ENCODE results near the gene ATG3.
"Not testable (repeated sequence)": the region's sequence is repeated elsewhere in the genome, so short reads cannot be mapped to it uniquely, and the experiment has no call there.

ATG3 gene

GRCh38 chr3:112524127-112524526 is 37.6 kb downstream of the ATG3 start:
- not testable (repeated sequence) for H3K27me3 ChIP-seq (ENCODE audit: control insufficient read depth in 1 of 2, insufficient read depth in 2 of 2, low read length in 2 of 2); H3K4me1 ChIP-seq (ENCODE audit: control insufficient read depth, insufficient read depth, low read length); H3K27ac ChIP-seq (ENCODE audit: low read length); H3K9ac ChIP-seq (ENCODE audit: low read length in 2 of 2); H3K9me3 ChIP-seq (ENCODE audit: control insufficient read depth in 2 of 2, low read length in 2 of 2); H3K4me3 ChIP-seq (ENCODE audit: low read length in 2 of 2); H3K36me3 ChIP-seq (ENCODE audit: control insufficient read depth in 2 of 2, insufficient read depth in 2 of 2, low read length in 2 of 2)

- no peak overlapping the region for H3K4me3 ChIP-seq (ENCODE audit: low read length in 2 of 2)
- H3K36me3 ChIP-seq (ENCODE audit: control insufficient read depth in 2 of 2, insufficient read depth in 2 of 2, low read length in 2 of 2): no peaks in the 10 kb centered on the region
- H3K9me3 ChIP-seq (ENCODE audit: control insufficient read depth in 2 of 2, low read length in 2 of 2): no peaks in the 10 kb centered on the region
- no peak overlapping the region for H3K27ac ChIP-seq (ENCODE audit: low read length)
- no peaks in the 10 kb centered on the region for H3K4me1 ChIP-seq (ENCODE audit: control insufficient read depth, insufficient read depth, low read length)
- no peak overlapping the region for H3K9ac ChIP-seq (ENCODE audit: low read length in 2 of 2)
- no peaks in the 10 kb centered on the region for H3K27me3 ChIP-seq (ENCODE audit: control insufficient read depth in 1 of 2, insufficient read depth in 2 of 2, low read length in 2 of 2)
Measured at GRCh38 chr3:112519424-112520001, 42.2 kb downstream of the ATG3 start.

- H3K27me3 ChIP-seq (ENCODE audit: control insufficient read depth in 1 of 2, insufficient read depth in 2 of 2, low read length in 2 of 2); H3K9me3 ChIP-seq (ENCODE audit: control insufficient read depth in 2 of 2, low read length in 2 of 2); H3K27ac ChIP-seq (ENCODE audit: low read length); H3K9ac ChIP-seq (ENCODE audit: low read length in 2 of 2); H3K4me1 ChIP-seq (ENCODE audit: control insufficient read depth, insufficient read depth, low read length); H3K4me3 ChIP-seq (ENCODE audit: low read length in 2 of 2); H3K36me3 ChIP-seq (ENCODE audit: control insufficient read depth in 2 of 2, insufficient read depth in 2 of 2, low read length in 2 of 2): not testable (repeated sequence)
Measured at GRCh38 chr3:112518970-112519369, 42.8 kb downstream of the ATG3 start.

GRCh38 chr3:112514527-112515128 is 47.1 kb downstream of the ATG3 start:
- no peaks in the 10 kb centered on the region for H3K27me3 ChIP-seq (ENCODE audit: control insufficient read depth in 1 of 2, insufficient read depth in 2 of 2, low read length in 2 of 2)
- H3K9ac ChIP-seq (ENCODE audit: low read length in 2 of 2): no peak overlapping the region
- no peak overlapping the region for H3K27ac ChIP-seq (ENCODE audit: low read length)
- H3K9me3 ChIP-seq (ENCODE audit: control insufficient read depth in 2 of 2, low read length in 2 of 2): no peaks in the 10 kb centered on the region
- no peak overlapping the region for H3K4me3 ChIP-seq (ENCODE audit: low read length in 2 of 2)
- no peaks in the 10 kb centered on the region for H3K36me3 ChIP-seq (ENCODE audit: control insufficient read depth in 2 of 2, insufficient read depth in 2 of 2, low read length in 2 of 2)
- no peaks in the 10 kb centered on the region for H3K4me1 ChIP-seq (ENCODE audit: control insufficient read depth, insufficient read depth, low read length)

- Histone ChIP-seq H3K27me3 (ENCODE audit: control insufficient read depth in 1 of 2, insufficient read depth in 2 of 2, low read length in 2 of 2) (no peaks in the 10 kb centered on the region), H3K27ac (ENCODE audit: low read length) (no peak overlapping the region), H3K4me3 (ENCODE audit: low read length in 2 of 2) (no peak overlapping the region), H3K9ac (ENCODE audit: low read length in 2 of 2) (no peak overlapping the region), H3K36me3 (ENCODE audit: control insufficient read depth in 2 of 2, insufficient read depth in 2 of 2, low read length in 2 of 2) (no peaks in the 10 kb centered on the region), H3K9me3 (ENCODE audit: control insufficient read depth in 2 of 2, low read length in 2 of 2) (no peaks in the 10 kb centered on the region), H3K4me1 (ENCODE audit: control insufficient read depth, insufficient read depth, low read length) (no peaks in the 10 kb centered on the region)
Measured at GRCh38 chr3:112512320-112512719, 49.4 kb downstream of the ATG3 start.

GRCh38 chr3:112508860-112509259 is 52.9 kb downstream of the ATG3 start:
- Histone ChIP-seq H3K27me3 (ENCODE audit: control insufficient read depth in 1 of 2, insufficient read depth in 2 of 2, low read length in 2 of 2) (no peaks in the 10 kb centered on the region), H3K9ac (ENCODE audit: low read length in 2 of 2) (no peak overlapping the region), H3K4me1 (ENCODE audit: control insufficient read depth, insufficient read depth, low read length) (no peaks in the 10 kb centered on the region), H3K9me3 (ENCODE audit: control insufficient read depth in 2 of 2, low read length in 2 of 2) (no peaks in the 10 kb centered on the region), H3K27ac (ENCODE audit: low read length) (no peak overlapping the region), H3K4me3 (ENCODE audit: low read length in 2 of 2) (no peak overlapping the region), H3K36me3 (ENCODE audit: control insufficient read depth in 2 of 2, insufficient read depth in 2 of 2, low read length in 2 of 2) (no peaks in the 10 kb centered on the region)

GRCh38 chr3:112508261-112508660 is 53.5 kb downstream of the ATG3 start:
- H3K4me1 ChIP-seq (ENCODE audit: control insufficient read depth, insufficient read depth, low read length): no peaks in the 10 kb centered on the region
- H3K4me3 ChIP-seq (ENCODE audit: low read length in 2 of 2): no peak overlapping the region
- no peaks in the 10 kb centered on the region for H3K27me3 ChIP-seq (ENCODE audit: control insufficient read depth in 1 of 2, insufficient read depth in 2 of 2, low read length in 2 of 2)
- no peaks in the 10 kb centered on the region for H3K9me3 ChIP-seq (ENCODE audit: control insufficient read depth in 2 of 2, low read length in 2 of 2)
- no peak overlapping the region for H3K9ac ChIP-seq (ENCODE audit: low read length in 2 of 2)
- H3K27ac ChIP-seq (ENCODE audit: low read length): no peak overlapping the region
- no peaks in the 10 kb centered on the region for H3K36me3 ChIP-seq (ENCODE audit: control insufficient read depth in 2 of 2, insufficient read depth in 2 of 2, low read length in 2 of 2)

- Histone ChIP-seq H3K4me3 (ENCODE audit: low read length in 2 of 2) (no peak overlapping the region), H3K36me3 (ENCODE audit: control insufficient read depth in 2 of 2, insufficient read depth in 2 of 2, low read length in 2 of 2) (no peaks in the 10 kb centered on the region), H3K9ac (ENCODE audit: low read length in 2 of 2) (no peak overlapping the region), H3K27me3 (ENCODE audit: control insufficient read depth in 1 of 2, insufficient read depth in 2 of 2, low read length in 2 of 2) (no peaks in the 10 kb centered on the region), H3K4me1 (ENCODE audit: control insufficient read depth, insufficient read depth, low read length) (no peaks in the 10 kb centered on the region), H3K9me3 (ENCODE audit: control insufficient read depth in 2 of 2, low read length in 2 of 2) (no peaks in the 10 kb centered on the region), H3K27ac (ENCODE audit: low read length) (no peak overlapping the region)
Measured at GRCh38 chr3:112505907-112506306, 55.9 kb downstream of the ATG3 start.

- H3K27ac ChIP-seq (ENCODE audit: low read length): no peak overlapping the region
- H3K9me3 ChIP-seq (ENCODE audit: control insufficient read depth in 2 of 2, low read length in 2 of 2): no peaks in the 10 kb centered on the region
- no peaks in the 10 kb centered on the region for H3K36me3 ChIP-seq (ENCODE audit: control insufficient read depth in 2 of 2, insufficient read depth in 2 of 2, low read length in 2 of 2)
- no peak overlapping the region for H3K4me3 ChIP-seq (ENCODE audit: low read length in 2 of 2)
- no peaks in the 10 kb centered on the region for H3K27me3 ChIP-seq (ENCODE audit: control insufficient read depth in 1 of 2, insufficient read depth in 2 of 2, low read length in 2 of 2)
- no peaks in the 10 kb centered on the region for H3K4me1 ChIP-seq (ENCODE audit: control insufficient read depth, insufficient read depth, low read length)
- H3K9ac ChIP-seq (ENCODE audit: low read length in 2 of 2): no peak overlapping the region
Measured at GRCh38 chr3:112504123-112504522, 57.6 kb downstream of the ATG3 start.

- Histone ChIP-seq H3K4me3 (ENCODE audit: low read length in 2 of 2) (no peak overlapping the region), H3K36me3 (ENCODE audit: control insufficient read depth in 2 of 2, insufficient read depth in 2 of 2, low read length in 2 of 2) (no peaks in the 10 kb centered on the region), H3K27me3 (ENCODE audit: control insufficient read depth in 1 of 2, insufficient read depth in 2 of 2, low read length in 2 of 2) (no peaks in the 10 kb centered on the region), H3K4me1 (ENCODE audit: control insufficient read depth, insufficient read depth, low read length) (no peaks in the 10 kb centered on the region), H3K27ac (ENCODE audit: low read length) (no peak overlapping the region), H3K9me3 (ENCODE audit: control insufficient read depth in 2 of 2, low read length in 2 of 2) (no peaks in the 10 kb centered on the region), H3K9ac (ENCODE audit: low read length in 2 of 2) (no peak overlapping the region)
Measured at GRCh38 chr3:112503304-112503972, 58.3 kb downstream of the ATG3 start.

- Histone ChIP-seq H3K9me3 (ENCODE audit: control insufficient read depth in 2 of 2, low read length in 2 of 2) (no peaks in the 10 kb centered on the region), H3K27ac (ENCODE audit: low read length) (no peak overlapping the region), H3K36me3 (ENCODE audit: control insufficient read depth in 2 of 2, insufficient read depth in 2 of 2, low read length in 2 of 2) (no peaks in the 10 kb centered on the region), H3K9ac (ENCODE audit: low read length in 2 of 2) (no peak overlapping the region), H3K27me3 (ENCODE audit: control insufficient read depth in 1 of 2, insufficient read depth in 2 of 2, low read length in 2 of 2) (no peaks in the 10 kb centered on the region), H3K4me3 (ENCODE audit: low read length in 2 of 2) (no peak overlapping the region), H3K4me1 (ENCODE audit: control insufficient read depth, insufficient read depth, low read length) (no peaks in the 10 kb centered on the region)
Measured at GRCh38 chr3:112500621-112501020, 61.1 kb downstream of the ATG3 start.
